OCI-M2 (cell line): Measurements from ENCODE around the gene CCDC187.

Experiments used
- DNase-seq: peaks from one replicate; lab custom pipeline; 2025; ENCODE audit not compliant: unreplicated experiment; lab: John Stamatoyannopoulos, UW

CCDC187 gene

GRCh38 chr9:136255896-136256890 is 47.7 kb downstream of the CCDC187 start:
- no peak for DNase-seq

GRCh38 chr9:136255166-136255538 is 48.7 kb downstream of the CCDC187 start:
- DNase-seq, result no peak

GRCh38 chr9:136254381-136255165 is 49.3 kb downstream of the CCDC187 start:
- no peak for DNase-seq

- DNase-seq, result no peak
These were observed 50.4 kb downstream of the CCDC187 start for GRCh38 chr9:136253246-136254130.

GRCh38 chr9:136252846-136253245 is 51.0 kb downstream of the CCDC187 start:
- DNase-seq, result no peak

GRCh38 chr9:136252281-136252680 is 51.6 kb downstream of the CCDC187 start:
- DNase-seq, result no peak

- no peak for DNase-seq
These were observed 52.4 kb downstream of the CCDC187 start for GRCh38 chr9:136251264-136252115.

- DNase-seq, result no peak
These were observed 53.2 kb downstream of the CCDC187 start for GRCh38 chr9:136250676-136251075.

- no peak for DNase-seq
These were observed 53.9 kb downstream of the CCDC187 start for GRCh38 chr9:136249877-136250559.

- no peak for DNase-seq
These were observed 54.7 kb downstream of the CCDC187 start for GRCh38 chr9:136248951-136249876.

- DNase-seq, result no peak
These were observed 55.8 kb downstream of the CCDC187 start for GRCh38 chr9:136247947-136248637.

- no peak for DNase-seq
These were observed 56.4 kb downstream of the CCDC187 start for GRCh38 chr9:136247551-136247916.

GRCh38 chr9:136246849-136247550 is 56.9 kb downstream of the CCDC187 start:
- DNase-seq, result no peak

GRCh38 chr9:136245219-136246150 is 58.4 kb downstream of the CCDC187 start, which contains the start of gene QSOX2:
Gene QSOX2, minus strand, starts transcription at chr9:136245812. Its CDS starts 9 bp downstream, at chr9:136245803.
- DNase-seq, result no peak

- DNase-seq, result no peak
These were observed 59.0 kb downstream of the CCDC187 start for GRCh38 chr9:136244969-136245218.
